Astrocyte (in vitro differentiated cells and primary cell): ENCODE measurements around the gene RPL3. TPM values are rescaled to one million over a fixed set of nuclear protein-coding genes. Genes with fewer than 3 reads are reported as not detected.

Experiments
- DNase-seq: peaks from one replicate; pipeline ENCODE4 v3.0.0-alpha.2; 2010; ENCODE audit warnings: low read depth
- FAIRE-seq: peaks from 2 replicates; lab custom pipeline; 2011; peaks lifted over from hg19 to GRCh38; lab: Jason Lieb, UNC
- H2AFZ ChIP-seq: 2 replicates; pipeline ENCODE4 v1.6.0; 2012; ENCODE audit warnings: low read depth, low read length, inconsistent platforms
- H3K27ac ChIP-seq: 2 replicates; pipeline ENCODE4 v1.5.1; 2011; ENCODE audit warnings: low read depth, low read length, inconsistent platforms
- H3K27me3 ChIP-seq: 2 replicates; pipeline ENCODE4 v1.6.0; 2011; ENCODE audit warnings: low read length, inconsistent platforms; ENCODE audit not compliant: insufficient read depth
- H3K36me3 ChIP-seq: 2 replicates; pipeline ENCODE4 v1.5.1; 2011; ENCODE audit warnings: low read length, inconsistent platforms; ENCODE audit not compliant: insufficient read depth
- H3K4me1 ChIP-seq: 2 replicates; pipeline ENCODE4 v1.5.1; 2011; ENCODE audit warnings: low read length, inconsistent platforms; ENCODE audit not compliant: insufficient read depth
- H3K4me2 ChIP-seq: 2 replicates; pipeline ENCODE4 v1.6.0; 2012; ENCODE audit warnings: low read length, inconsistent platforms
- H3K4me3 ChIP-seq: 2 replicates; pipeline ENCODE4 v1.5.1; 2011; ENCODE audit warnings: low read depth, mild to moderate bottlenecking, low read length, inconsistent platforms; ENCODE audit not compliant: insufficient read depth
- H3K79me2 ChIP-seq: 2 replicates; pipeline ENCODE4 v1.6.0; 2012; ENCODE audit warnings: mild to moderate bottlenecking, low read length, inconsistent platforms; ENCODE audit not compliant: insufficient read depth
- H3K9ac ChIP-seq: 2 replicates; pipeline ENCODE4 v1.6.0; 2012; ENCODE audit warnings: mild to moderate bottlenecking, low read length, inconsistent platforms
- H3K9me3 ChIP-seq: 2 replicates; pipeline ENCODE4 v1.5.1; 2012; ENCODE audit warnings: low read depth, mild to moderate bottlenecking, low read length, inconsistent platforms; ENCODE audit not compliant: insufficient read depth
- H4K20me1 ChIP-seq: 2 replicates; pipeline ENCODE4 v1.6.0; 2012; ENCODE audit warnings: low read length, inconsistent platforms; ENCODE audit not compliant: insufficient read depth
- H3K27ac Mint-ChIP-seq: one replicate; pipeline ENCODE4 v1.8.0; 2021; ENCODE audit warnings: mild to moderate bottlenecking, mixed read lengths; ENCODE audit not compliant: unreplicated experiment
- H3K27me3 Mint-ChIP-seq: one replicate; pipeline ENCODE4 v1.8.0; 2021; ENCODE audit warnings: low read depth, mixed read lengths; ENCODE audit not compliant: unreplicated experiment
- H3K36me3 Mint-ChIP-seq: one replicate; pipeline ENCODE4 v1.8.0; 2021; ENCODE audit warnings: low read depth, mixed read lengths; ENCODE audit not compliant: unreplicated experiment
- H3K4me1 Mint-ChIP-seq: one replicate; pipeline ENCODE4 v1.8.0; 2021; ENCODE audit warnings: low read depth, mixed read lengths; ENCODE audit not compliant: unreplicated experiment
- H3K4me3 Mint-ChIP-seq: one replicate; pipeline ENCODE4 v1.8.0; 2021; ENCODE audit warnings: mild to moderate bottlenecking, moderate library complexity, mixed read lengths; ENCODE audit not compliant: unreplicated experiment
- H3K9me3 Mint-ChIP-seq: one replicate; pipeline ENCODE4 v1.8.0; 2021; ENCODE audit warnings: mild to moderate bottlenecking, mixed read lengths; ENCODE audit not compliant: unreplicated experiment
- CTCF ChIP-seq: IDR thresholded peaks from 2 replicates; pipeline ENCODE4 v1.5.1; 2011; ENCODE audit warnings: low read depth, mild to moderate bottlenecking, inconsistent platforms, low read length, moderate library complexity; ENCODE audit not compliant: insufficient read depth
- EZH2 ChIP-seq: IDR thresholded peaks from 2 replicates; pipeline ENCODE4 v1.6.1; 2012; ENCODE audit warnings: mild to moderate bottlenecking, low read length, inconsistent platforms; ENCODE audit not compliant: insufficient read depth
- total RNA-seq: library from RNA; stranded (reverse); gene quantifications from 2 replicates; pipeline ENCODE4 v1.2.1, GENCODE V29; 2021

Gene RPL3
- total RNA-seq, 1 donor from 2014 or later, result 1,182 TPM

DNA sequence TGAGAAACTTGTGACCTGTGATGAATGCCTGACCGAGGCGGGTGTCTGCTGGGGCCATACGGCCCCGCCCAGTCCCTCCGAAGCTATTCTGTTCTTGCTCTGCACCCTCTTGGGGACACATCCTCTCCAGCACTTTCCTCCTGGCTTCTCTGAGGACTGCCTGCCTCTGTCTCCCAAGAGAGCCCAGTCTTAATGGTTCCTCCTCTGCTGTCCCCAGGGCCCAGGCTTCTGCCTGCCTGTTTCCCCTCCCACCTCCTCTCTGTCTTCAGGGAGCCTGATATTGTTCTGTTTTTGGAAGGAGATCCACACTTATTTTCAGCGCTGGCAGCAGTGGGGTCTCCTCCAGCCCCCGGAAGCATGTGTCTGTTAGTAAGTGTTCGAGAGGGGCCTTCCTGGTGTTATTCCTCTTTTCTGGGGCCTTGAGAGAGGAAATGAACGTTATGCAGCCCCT, 49.1 kb upstream of the RPL3 start:
- H3K27me3 Mint-ChIP-seq, result peaks cover 3% of the 10 kb centered on the region
- Histone ChIP-seq H3K36me3 (no peaks in the 10 kb centered on the region), H3K27ac (no peak overlapping the region), H3K9ac (no peak overlapping the region), H3K4me2 (no peak overlapping the region), H3K79me2 (no peaks in the 10 kb centered on the region), H3K4me3 (no peak overlapping the region), H3K27me3 (no peaks in the 10 kb centered on the region), H3K9me3 (peaks cover 3% of the 10 kb centered on the region), H3K4me1 (no peaks in the 10 kb centered on the region), H2AFZ (no peak overlapping the region), H4K20me1 (peaks cover 13% of the 10 kb centered on the region)
- H3K36me3 Mint-ChIP-seq, result peaks cover 13% of the 10 kb centered on the region
- no peak overlapping the region for H3K27ac Mint-ChIP-seq
- FAIRE-seq, result no peak
- H3K4me1 Mint-ChIP-seq, result peaks cover 4% of the 10 kb centered on the region
- TF ChIP-seq EZH2, result no peak
- TF ChIP-seq CTCF, result no peak
- DNase-seq, result no peak
- H3K9me3 Mint-ChIP-seq, result no peaks in the 10 kb centered on the region
- no peak overlapping the region for H3K4me3 Mint-ChIP-seq

DNA sequence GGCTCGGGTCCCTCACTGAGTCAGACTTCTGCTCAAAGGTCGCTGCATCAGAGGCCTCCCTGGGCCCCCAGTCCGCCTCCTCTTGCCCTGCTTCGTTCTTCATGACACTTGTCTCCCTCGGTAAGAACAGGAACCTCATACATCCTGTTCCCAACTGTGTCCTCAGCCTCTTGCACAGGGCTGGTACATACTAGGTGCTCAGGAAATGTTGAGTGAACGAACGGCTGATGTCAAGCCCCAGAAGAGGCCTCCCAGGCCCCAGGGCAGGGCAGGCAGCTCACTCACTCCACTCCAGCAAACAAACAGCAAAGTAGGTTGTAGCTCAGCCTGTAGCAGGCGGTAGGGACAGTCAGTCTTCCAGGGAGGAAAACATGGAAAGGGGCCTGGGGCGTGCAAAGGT, 47.6 kb upstream of the RPL3 start:
- peaks cover 7% of the 10 kb centered on the region for H3K4me1 Mint-ChIP-seq
- Histone ChIP-seq H3K79me2 (no peaks in the 10 kb centered on the region), H3K9ac (no peak overlapping the region), H2AFZ (no peak overlapping the region), H4K20me1 (peaks cover 13% of the 10 kb centered on the region), H3K27me3 (no peaks in the 10 kb centered on the region), H3K4me3 (no peak overlapping the region), H3K27ac (no peak overlapping the region), H3K9me3 (no peaks in the 10 kb centered on the region), H3K4me2 (no peak overlapping the region), H3K36me3 (no peaks in the 10 kb centered on the region), H3K4me1 (no peaks in the 10 kb centered on the region)
- H3K27me3 Mint-ChIP-seq, result peaks cover 3% of the 10 kb centered on the region
- no peak for DNase-seq
- no peak overlapping the region for H3K27ac Mint-ChIP-seq
- FAIRE-seq, result no peak
- TF ChIP-seq EZH2 (no peak), CTCF (no peak)
- H3K36me3 Mint-ChIP-seq, result peaks cover 9% of the 10 kb centered on the region
- H3K4me3 Mint-ChIP-seq, result no peak overlapping the region
- H3K9me3 Mint-ChIP-seq, result no peaks in the 10 kb centered on the region

DNA sequence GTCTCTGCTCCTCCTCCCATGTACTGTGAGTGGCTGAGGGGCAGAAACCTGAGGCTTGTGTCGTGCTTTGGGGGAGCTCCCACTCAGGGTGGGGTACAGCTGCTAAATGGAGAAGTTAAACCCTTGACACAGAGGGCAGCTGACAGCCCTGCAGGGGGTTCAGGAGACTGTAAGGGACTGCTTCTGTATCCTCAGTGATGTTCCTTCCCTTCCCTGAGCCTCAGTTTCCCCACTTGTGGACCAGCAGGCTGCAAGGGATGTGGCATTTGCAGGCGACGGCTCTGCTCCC, 46.0 kb upstream of the RPL3 start:
- peaks cover 5% of the 10 kb centered on the region for H3K27me3 Mint-ChIP-seq
- Histone ChIP-seq H3K4me2 (no peak overlapping the region), H3K36me3 (no peaks in the 10 kb centered on the region), H3K4me3 (no peak overlapping the region), H3K9me3 (no peaks in the 10 kb centered on the region), H3K4me1 (no peaks in the 10 kb centered on the region), H2AFZ (no peak overlapping the region), H4K20me1 (peaks cover 13% of the 10 kb centered on the region), H3K79me2 (no peaks in the 10 kb centered on the region), H3K9ac (no peak overlapping the region), H3K27ac (no peak overlapping the region), H3K27me3 (no peaks in the 10 kb centered on the region)
- H3K27ac Mint-ChIP-seq, result no peak overlapping the region
- peaks cover 13% of the 10 kb centered on the region for H3K4me1 Mint-ChIP-seq
- H3K36me3 Mint-ChIP-seq, result peaks cover 9% of the 10 kb centered on the region
- DNase-seq (no peak), FAIRE-seq (no peak)
- H3K9me3 Mint-ChIP-seq, result no peaks in the 10 kb centered on the region
- H3K4me3 Mint-ChIP-seq, result no peak overlapping the region
- TF ChIP-seq CTCF (no peak), EZH2 (no peak)
